HG03558 (cell line): Measurements from ENCODE around the gene KDF1.

Experiments used
- ATAC-seq: cut with Tn5 transposase; IDR thresholded peaks from one replicate; pipeline ENCODE4 v1.9.1; 2021; ENCODE audit warnings: moderate number of reproducible peaks; ENCODE audit not compliant: unreplicated experiment; ENCODE audit errors: extremely low read depth

The KDF1 gene

GRCh38 chr1:26959722-26960624 is at the start of gene KDF1:
TSS of gene KDF1 (minus strand) at chr1:26960468. CDS start at chr1:26952380, 8,088 bp downstream.
- ATAC-seq = no peak

- no peak for ATAC-seq
Observed at GRCh38 chr1:27009601-27010197, 49.4 kb upstream of the KDF1 start.

GRCh38 chr1:27007909-27008582 is 47.8 kb upstream of the KDF1 start:
- no peak for ATAC-seq

- ATAC-seq = no peak
Observed at GRCh38 chr1:27006683-27007082, 46.4 kb upstream of the KDF1 start.

DNA sequence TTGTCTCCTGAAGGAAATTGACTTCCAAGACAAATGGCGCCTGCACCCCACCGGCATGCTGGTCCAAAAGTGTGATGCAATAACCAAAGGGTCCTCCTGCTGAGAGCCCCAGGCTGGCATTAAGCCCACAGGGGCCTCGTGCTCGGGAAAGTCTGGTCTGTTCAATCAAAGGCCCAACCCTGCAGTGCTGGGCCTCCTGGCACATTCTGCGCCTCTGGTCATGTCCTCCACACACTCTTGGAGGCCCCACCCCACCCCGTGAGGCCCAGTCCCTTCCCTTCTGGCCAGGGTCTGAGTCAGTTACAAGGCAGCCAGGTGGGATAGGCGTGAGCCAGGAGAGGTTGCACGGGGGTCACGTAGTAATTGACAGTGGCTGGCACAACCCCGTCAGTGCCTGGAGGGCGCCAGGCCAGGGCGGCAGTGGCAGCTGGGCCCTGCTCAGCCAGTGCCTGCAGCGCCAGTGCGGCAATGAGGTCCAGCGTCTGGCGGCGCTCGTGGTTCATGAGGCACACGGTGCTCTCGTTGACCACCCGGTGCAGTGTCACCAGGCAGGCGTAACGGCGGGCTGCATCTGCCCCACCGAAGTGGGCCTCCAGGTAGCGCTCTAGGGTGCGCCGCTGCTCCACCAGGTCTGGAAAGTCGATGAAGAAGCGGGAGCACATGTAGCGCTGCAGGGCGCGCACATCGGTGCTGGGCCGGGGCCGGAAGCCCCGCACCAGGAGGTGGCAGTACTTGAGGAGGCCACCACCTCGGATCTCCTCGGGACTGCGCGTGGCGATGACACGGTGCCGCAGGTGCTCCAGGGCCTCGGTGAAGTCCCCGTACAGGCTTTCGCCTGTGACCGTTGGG is 45.6 kb upstream of the KDF1 start:
- ATAC-seq = no peak

DNA sequence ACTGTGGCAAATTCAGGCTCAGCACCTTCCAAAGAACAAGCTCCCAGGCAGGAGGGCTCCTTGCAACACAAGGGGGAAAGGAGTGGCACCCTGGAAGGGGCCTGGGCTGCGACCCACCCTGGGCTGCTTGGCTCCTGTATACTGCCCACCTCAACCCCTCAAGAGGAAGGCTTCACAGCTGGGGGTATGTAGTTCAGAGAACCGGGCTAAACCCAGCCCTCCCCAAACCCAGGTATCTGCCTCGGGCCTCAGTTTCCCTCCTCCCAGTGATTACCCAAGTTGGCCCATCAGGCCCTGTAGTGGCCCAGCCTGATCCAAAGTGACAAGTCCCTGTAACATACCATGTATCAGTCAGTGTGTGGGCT is 44.9 kb upstream of the KDF1 start:
- no peak for ATAC-seq

GRCh38 chr1:27004471-27005165 is 44.4 kb upstream of the KDF1 start:
- ATAC-seq = no peak

- ATAC-seq = no peak
Observed at GRCh38 chr1:27003745-27004470, 43.6 kb upstream of the KDF1 start.

- ATAC-seq = no peak
Observed at GRCh38 chr1:27001570-27002360, 41.5 kb upstream of the KDF1 start.

DNA sequence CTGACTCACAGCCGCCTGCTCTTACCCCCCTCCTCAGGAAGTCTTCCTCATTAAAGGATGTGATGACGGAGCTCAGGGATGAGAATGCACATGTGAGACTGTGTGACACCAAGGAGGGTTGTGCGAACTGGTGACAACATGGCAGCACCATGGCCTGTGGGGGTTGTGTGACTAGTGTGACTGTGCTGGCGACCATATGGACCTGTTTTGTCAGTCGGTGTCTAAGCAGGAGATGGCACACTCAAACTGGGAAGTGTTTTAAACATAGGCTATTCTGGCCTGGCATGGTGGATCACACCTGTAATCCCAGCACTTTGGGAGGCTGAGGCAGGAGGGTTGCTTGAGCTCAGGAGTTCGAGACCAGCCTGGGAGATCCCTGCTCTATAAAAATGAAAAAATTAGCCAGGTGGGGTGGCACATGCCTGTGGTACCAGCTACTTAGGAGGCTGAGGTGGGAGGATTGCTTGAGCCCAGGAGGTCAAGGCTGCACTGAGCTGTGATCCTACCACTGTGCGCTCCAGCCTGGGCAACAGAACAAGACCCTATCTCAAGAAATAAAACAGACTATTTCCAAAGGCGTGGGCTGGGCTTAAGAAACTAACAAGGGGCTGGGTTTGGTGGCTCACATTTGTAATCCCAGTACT is 40.7 kb upstream of the KDF1 start:
- ATAC-seq = no peak

GRCh38 chr1:27000090-27000816 is 40.0 kb upstream of the KDF1 start:
- no peak for ATAC-seq

GRCh38 chr1:26999440-26999987 is 39.2 kb upstream of the KDF1 start:
- ATAC-seq = no peak

GRCh38 chr1:26998429-26999300 is 38.4 kb upstream of the KDF1 start:
- ATAC-seq = no peak

- no peak for ATAC-seq
Observed at GRCh38 chr1:26996665-26997064, 36.4 kb upstream of the KDF1 start.

DNA sequence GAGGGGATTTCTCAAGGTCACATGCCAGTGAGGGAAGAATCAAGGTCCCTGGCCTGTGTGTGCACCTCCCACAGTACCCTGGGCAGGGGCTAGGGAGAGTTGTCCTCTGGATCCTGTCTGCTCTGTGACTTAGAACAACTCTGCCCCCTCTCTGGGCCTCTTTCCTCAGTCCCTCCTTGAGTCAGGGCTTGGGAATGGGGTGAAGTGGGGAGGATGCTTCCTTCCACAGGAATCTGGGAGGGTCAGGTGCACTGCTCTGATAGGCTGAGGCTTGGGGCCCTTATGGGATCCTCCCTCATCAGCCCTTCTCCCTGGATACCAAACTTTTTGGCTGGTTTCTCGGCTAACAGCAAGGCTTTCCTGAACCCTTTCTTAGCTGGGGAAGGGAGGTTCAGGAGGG is 35.8 kb upstream of the KDF1 start:
- ATAC-seq = no peak
